OCI-LY3 (cell line): Measurements from ENCODE around the gene EIPR1.

Experiments
- H2AFZ ChIP-seq: fragments of 200-600, 300-600 bp; shearing (Covaris generic); 2 replicates; pipeline ENCODE4 v1.6.0; 2014; ENCODE audit warnings: antibody characterized with exemption, low read depth, low read length
- H3K27ac ChIP-seq: fragments of 200-600, 300-600 bp; sonication (generic); 2 replicates; pipeline ENCODE4 v1.5.1; 2014; ENCODE audit warnings: mild to moderate bottlenecking, low read length, moderate library complexity, mixed read lengths
- H3K27me3 ChIP-seq: fragments of 200-600, 300-600 bp; sonication (generic); 2 replicates; pipeline ENCODE4 v1.6.1; 2014; ENCODE audit warnings: low read depth, low read length, mixed read lengths
- H3K36me3 ChIP-seq: fragments of 200-600, 300-600 bp; sonication (generic); replicated peaks from 2 replicates; pipeline ENCODE3; 2014; ENCODE audit warnings: low read depth, low read length, mixed read lengths
- H3K4me1 ChIP-seq: fragments of 300-600, 200-600 bp; sonication (generic); 2 replicates; pipeline ENCODE4 v1.6.1; 2014; ENCODE audit warnings: low read length, mixed read lengths
- H3K4me2 ChIP-seq: fragments of 200-600, 300-600 bp; sonication (generic); 2 replicates; pipeline ENCODE4 v1.6.1; 2014; ENCODE audit warnings: low read length, mixed read lengths
- H3K4me3 ChIP-seq: fragments of 300-600, 200-600 bp; sonication (generic); 2 replicates; pipeline ENCODE4 v1.5.1; 2014; ENCODE audit warnings: antibody characterized with exemption, mild to moderate bottlenecking, low read length, moderate library complexity
- H3K79me2 ChIP-seq: fragments of 300-600, 200-600 bp; shearing (Covaris generic); 2 replicates; pipeline ENCODE4 v1.6.1; 2014; ENCODE audit warnings: mild to moderate bottlenecking, low read length, mixed read lengths
- H3K9ac ChIP-seq: fragments of 300-600, 200-600 bp; shearing (Covaris generic); 2 replicates; pipeline ENCODE4 v1.6.0; 2014; ENCODE audit warnings: mild to moderate bottlenecking, low read length, moderate library complexity
- H3K9me3 ChIP-seq: fragments of 200-600, 300-600 bp; shearing (Covaris generic); 2 replicates; pipeline ENCODE4 v1.6.1; 2014; ENCODE audit warnings: low read length, mixed read lengths; ENCODE audit not compliant: insufficient read depth
- H4K20me1 ChIP-seq: fragments of 200-600, 300-600 bp; sonication (generic); 2 replicates; pipeline ENCODE4 v1.6.1; 2016; ENCODE audit warnings: low read length, mixed read lengths; ENCODE audit not compliant: insufficient read depth
- CTCF ChIP-seq: fragments of 200-600, 300-600 bp; sonication (generic); IDR thresholded peaks from 2 replicates; pipeline ENCODE4 v1.5.1; 2014; ENCODE audit warnings: antibody characterized with exemption, low read length, low read depth
- EZH2phosphoT487 ChIP-seq: fragments of 200-600 bp; shearing (Covaris generic); IDR thresholded peaks from 2 replicates; pipeline ENCODE4 v1.6.1; 2018; ENCODE audit warnings: antibody characterized with exemption, mixed run types, low read depth

EIPR1 gene

DNA sequence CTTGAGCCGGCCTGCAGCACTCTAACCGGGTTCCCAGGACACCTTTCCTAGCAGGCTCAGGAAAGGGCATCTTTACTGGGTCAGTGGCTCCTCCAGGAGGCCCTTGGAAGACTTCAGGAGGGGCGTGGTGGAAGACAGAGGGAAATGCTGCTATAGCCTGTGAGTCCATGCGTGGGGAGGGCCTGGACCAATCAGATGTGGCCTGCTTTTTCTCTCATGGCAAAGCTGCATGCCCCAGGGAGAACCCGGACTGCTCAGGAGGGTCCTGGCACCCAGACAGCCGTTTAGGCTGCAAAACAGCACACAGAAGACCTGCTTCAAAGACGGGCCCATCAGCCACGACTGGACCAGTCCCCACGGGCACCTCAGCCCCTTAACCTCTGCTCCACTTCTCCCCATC is 84.4 kb downstream of the EIPR1 start:
- no peak overlapping the region for H3K4me2 ChIP-seq
- H4K20me1 ChIP-seq: no peaks in the 10 kb centered on the region; the same call in 1 of the 2 replicates
- no peak overlapping the region for H3K4me3 ChIP-seq
- H3K27me3 ChIP-seq: no peaks in the 10 kb centered on the region
- no peak overlapping the region for H3K9ac ChIP-seq
- peaks cover under 1% of the 10 kb centered on the region for H3K36me3 ChIP-seq
- no peak overlapping the region for H2AFZ ChIP-seq
- peaks cover 4% of the 10 kb centered on the region; the same call in 1 of the 2 replicates for H3K79me2 ChIP-seq
- no peaks in the 10 kb centered on the region for H3K4me1 ChIP-seq
- H3K9me3 ChIP-seq: no peaks in the 10 kb centered on the region
- TF ChIP-seq EZH2phosphoT487 (no peak), CTCF (no peak)
- no peak overlapping the region for H3K27ac ChIP-seq

- peaks cover 8% of the 10 kb centered on the region; the same call in 1 of the 2 replicates for H3K79me2 ChIP-seq
- no peak overlapping the region for H3K4me2 ChIP-seq
- H3K9me3 ChIP-seq: no peaks in the 10 kb centered on the region
- TF ChIP-seq EZH2phosphoT487: no peak
- no peak for TF ChIP-seq CTCF
- H3K27me3 ChIP-seq: no peaks in the 10 kb centered on the region
- no peaks in the 10 kb centered on the region for H3K4me1 ChIP-seq
- H3K36me3 ChIP-seq: peaks cover 2% of the 10 kb centered on the region
- H2AFZ ChIP-seq: no peak overlapping the region
- H3K4me3 ChIP-seq: no peak overlapping the region
- H3K9ac ChIP-seq: no peak overlapping the region
- H4K20me1 ChIP-seq: no peaks in the 10 kb centered on the region; the same call in 1 of the 2 replicates
- H3K27ac ChIP-seq: no peak overlapping the region
These were observed 85.2 kb downstream of the EIPR1 start for GRCh38 chr2:3292416-3292815.

GRCh38 chr2:3291750-3292149 is 85.9 kb downstream of the EIPR1 start:
- Histone ChIP-seq H3K36me3 (peaks cover 2% of the 10 kb centered on the region), H4K20me1 (no peaks in the 10 kb centered on the region; the same call in 1 of the 2 replicates), H3K79me2 (peaks cover 11% of the 10 kb centered on the region; the same call in 1 of the 2 replicates), H3K27me3 (no peaks in the 10 kb centered on the region), H3K4me3 (no peak overlapping the region), H3K27ac (no peak overlapping the region), H3K4me1 (no peaks in the 10 kb centered on the region), H3K9ac (no peak overlapping the region), H2AFZ (no peak overlapping the region), H3K4me2 (no peak overlapping the region), H3K9me3 (no peaks in the 10 kb centered on the region)
- no peak for TF ChIP-seq CTCF
- TF ChIP-seq EZH2phosphoT487: no peak

DNA sequence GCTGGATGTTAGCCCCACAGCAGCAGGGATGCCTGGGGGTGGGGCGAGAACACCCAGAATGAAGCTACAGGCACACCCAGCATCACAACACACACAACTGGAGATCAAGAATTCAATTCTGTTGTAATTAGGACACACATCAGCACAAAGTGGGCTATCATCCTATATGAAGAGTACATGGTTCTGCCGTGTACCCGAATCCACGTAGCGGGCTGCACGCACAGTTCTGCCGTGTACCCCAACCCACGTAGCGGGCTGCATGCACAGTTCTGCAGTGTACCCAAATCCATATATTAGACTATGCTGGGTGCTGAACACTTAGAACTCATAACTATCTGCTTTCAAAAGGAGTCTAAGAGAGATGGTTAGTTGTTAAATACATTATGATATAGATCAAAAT is 86.5 kb downstream of the EIPR1 start:
- H3K27me3 ChIP-seq: no peaks in the 10 kb centered on the region
- H3K36me3 ChIP-seq: peaks cover 2% of the 10 kb centered on the region
- no peak overlapping the region for H3K4me3 ChIP-seq
- no peaks in the 10 kb centered on the region; the same call in 1 of the 2 replicates for H4K20me1 ChIP-seq
- no peak overlapping the region for H3K9ac ChIP-seq
- no peak overlapping the region for H2AFZ ChIP-seq
- no peak overlapping the region for H3K27ac ChIP-seq
- H3K4me1 ChIP-seq: no peaks in the 10 kb centered on the region
- TF ChIP-seq EZH2phosphoT487 (no peak), CTCF (no peak)
- no peak overlapping the region for H3K4me2 ChIP-seq
- H3K79me2 ChIP-seq: peaks cover 13% of the 10 kb centered on the region; the same call in 1 of the 2 replicates
- no peaks in the 10 kb centered on the region for H3K9me3 ChIP-seq
